Liver (tissue), 3 donors: ENCODE measurements around the gene TMEM242.

ENCODE experiments used
- ATF3 ChIP-seq: IDR thresholded peaks from 2 replicates; pipeline ENCODE4 v1.6.1; 2016; ENCODE audit warnings: antibody characterized with exemption
- CTCF ChIP-seq: fragments of 150-350 bp; IDR thresholded peaks from 2 replicates; pipeline ENCODE4 v1.5.1; 2017; ENCODE audit warnings: improper control_type of control experiment, low read depth, low read length; ENCODE audit not compliant: missing input control
- EGR1 ChIP-seq, 2 donors: IDR thresholded peaks; 2 replicates each; pipeline ENCODE4 v1.6.1; 2016 to 2018; ENCODE audit warnings: antibody characterized with exemption in 2 of 2, low read depth in 2 of 2
- FOXA2 ChIP-seq: IDR thresholded peaks from 2 replicates; pipeline ENCODE4 v1.6.1; 2016; ENCODE audit warnings: antibody characterized with exemption
- JUND ChIP-seq, 2 donors: IDR thresholded peaks; 2 replicates each; pipeline ENCODE4 v1.6.1; 2016; ENCODE audit warnings: antibody characterized with exemption in 2 of 2
- MAX ChIP-seq: IDR thresholded peaks from 2 replicates; pipeline ENCODE4 v1.6.1; 2016; ENCODE audit warnings: antibody characterized with exemption
- REST ChIP-seq: IDR thresholded peaks from 2 replicates; pipeline ENCODE4 v1.6.1; 2016; ENCODE audit warnings: antibody characterized with exemption, mild to moderate bottlenecking
- RXRA ChIP-seq, 2 donors: IDR thresholded peaks; 2 replicates each; pipeline ENCODE4 v1.6.1; 2017 to 2018; ENCODE audit warnings: antibody characterized with exemption in 2 of 2, mild to moderate bottlenecking in 1 of 2
- SP1 ChIP-seq: IDR thresholded peaks from 2 replicates; pipeline ENCODE4 v1.6.1; 2018; ENCODE audit warnings: antibody characterized with exemption, mild to moderate bottlenecking
- donor health status: healthy.
- donor health status: healthy.

- no peak for TF ChIP-seq REST
- no peak for TF ChIP-seq CTCF
- no peak for TF ChIP-seq EGR1 (IDR thresholded peaks at IDR 0.05; ENCODE audit: low read depth in 2 of 2)
- TF ChIP-seq MAX: no peak
- no peak for TF ChIP-seq ATF3
- no peak for TF ChIP-seq FOXA2
- TF ChIP-seq RXRA (IDR thresholded peaks at IDR 0.05): no peak
- no peak for TF ChIP-seq JUND (IDR thresholded peaks at IDR 0.05)
- TF ChIP-seq SP1: no peak
These were observed 29.5 kb downstream of the TMEM242 start for GRCh38 chr6:157293780-157294179.
